ENCODE measurements around the gene DTX3.

DNA sequence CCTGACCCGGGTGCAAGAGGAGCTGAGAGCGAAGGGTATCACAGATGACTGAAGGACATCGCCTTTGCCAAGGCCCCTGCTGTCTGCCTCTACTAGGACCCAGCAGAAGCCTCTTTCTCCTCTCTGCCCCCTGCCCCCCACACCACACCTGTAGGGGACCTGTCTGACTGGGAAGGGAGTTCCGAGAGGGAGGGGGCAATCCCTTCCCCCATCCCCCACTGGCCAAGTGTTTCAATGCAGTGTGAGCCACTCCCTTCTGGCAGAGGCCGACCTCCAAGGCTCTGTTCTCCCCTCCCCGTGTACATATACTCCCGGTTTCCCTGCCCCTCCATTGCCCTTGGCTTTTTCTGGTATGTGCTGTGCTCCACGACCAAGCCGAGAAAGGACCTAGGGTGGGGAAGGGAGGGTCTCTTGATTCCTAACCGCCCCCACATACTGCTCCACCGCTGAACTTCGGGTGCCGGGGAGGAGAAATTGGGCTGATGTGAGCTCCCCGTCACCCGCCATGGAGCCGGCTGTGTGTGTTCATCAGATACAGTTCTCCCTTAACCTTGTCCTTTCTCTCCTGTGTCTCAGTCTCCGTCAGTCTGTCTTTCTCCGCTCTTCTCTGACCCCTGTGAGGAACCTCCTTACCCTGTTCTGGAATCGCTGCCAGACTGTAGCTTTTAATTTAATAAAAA lies 4.6 kb downstream of the DTX3 start:
- TF ChIP-seq POLR2A (IDR thresholded peaks at IDR 0.05; ENCODE audit: low read length) (no peak), GATA1 (IDR thresholded peaks at IDR 0.05; ENCODE audit: low read depth, low read length) (no peak)
